CD4-positive, alpha-beta T cell treated with Interferon gamma for 1 hour (primary cell): ENCODE results near the gene ATPAF1.
"Not testable (repeated sequence)": the region's sequence is repeated elsewhere in the genome, so short reads cannot be mapped to it uniquely, and the experiment has no call there.

Experiments
- DNase-seq: peaks from one replicate; pipeline ENCODE4 v3.0.0-alpha.2; 2020

Gene ATPAF1

GRCh38 chr1:46679789-46680573 is 11.8 kb upstream of the ATPAF1 start:
- DNase-seq: no peak

GRCh38 chr1:46677339-46677738 is 9.2 kb upstream of the ATPAF1 start:
- DNase-seq: no peak

GRCh38 chr1:46676531-46676930 is 8.4 kb upstream of the ATPAF1 start:
- DNase-seq: no peak

GRCh38 chr1:46675549-46676314 is 7.6 kb upstream of the ATPAF1 start:
- DNase-seq: no peak

GRCh38 chr1:46673749-46674182 is 5.6 kb upstream of the ATPAF1 start:
- no peak for DNase-seq

- DNase-seq: no peak
These were observed 4.5 kb upstream of the ATPAF1 start for GRCh38 chr1:46672696-46673095.

- DNase-seq: no peak
These were observed 3.4 kb upstream of the ATPAF1 start, which contains the start of gene TEX38 for GRCh38 chr1:46671554-46671953. TSS of gene TEX38 (plus strand) at chr1:46671854. CDS start at chr1:46671935, 81 bp downstream.

- DNase-seq: no peak
These were observed 2.0 kb upstream of the ATPAF1 start for GRCh38 chr1:46670134-46670533.

GRCh38 chr1:46665983-46666382 is 2.2 kb downstream of the ATPAF1 start:
- DNase-seq: no peak

- not testable (repeated sequence) for DNase-seq
These were observed 5.2 kb downstream of the ATPAF1 start for GRCh38 chr1:46662919-46663318.

GRCh38 chr1:46660116-46660515 is 8.0 kb downstream of the ATPAF1 start:
- not testable (repeated sequence) for DNase-seq

- DNase-seq: no peak
These were observed 8.8 kb downstream of the ATPAF1 start for GRCh38 chr1:46659307-46659870.

- no peak for DNase-seq
These were observed 10.4 kb downstream of the ATPAF1 start for GRCh38 chr1:46657775-46658174.

GRCh38 chr1:46656643-46657042 is 11.5 kb downstream of the ATPAF1 start:
- DNase-seq: no peak

- DNase-seq: no peak
These were observed 12.3 kb downstream of the ATPAF1 start for GRCh38 chr1:46655848-46656247.

GRCh38 chr1:46654698-46655097 is 13.5 kb downstream of the ATPAF1 start:
- not testable (repeated sequence) for DNase-seq

GRCh38 chr1:46654012-46654411 is 14.2 kb downstream of the ATPAF1 start:
- DNase-seq: no peak

- DNase-seq: no peak
These were observed 14.7 kb downstream of the ATPAF1 start for GRCh38 chr1:46653405-46653958.

GRCh38 chr1:46652321-46653100 is 15.7 kb downstream of the ATPAF1 start:
- no peak for DNase-seq

- DNase-seq: not testable (repeated sequence)
These were observed 17.0 kb downstream of the ATPAF1 start for GRCh38 chr1:46651152-46651551.

GRCh38 chr1:46650491-46650890 is 17.7 kb downstream of the ATPAF1 start:
- DNase-seq: no peak

GRCh38 chr1:46649764-46650163 is 18.4 kb downstream of the ATPAF1 start:
- DNase-seq: no peak

- DNase-seq: no peak
These were observed 20.6 kb downstream of the ATPAF1 start for GRCh38 chr1:46647611-46648010.
